Gastroesophageal sphincter (tissue), 3 donors: ENCODE measurements around the gene GPC1.

ENCODE experiments used
- POLR2A ChIP-seq, 2 donors: fragments of 450-650 bp; IDR thresholded peaks; one replicate each; pipeline ENCODE4 v1.6.1; 2017; ENCODE audit warnings: antibody characterized with exemption in 2 of 2, mild to moderate bottlenecking in 2 of 2, moderate library complexity in 1 of 2
- TF ChIP-seq, protein P1 (sequence below), 4 experiments: fragments of 200-600 bp in 2 of 4; fragments of 450-650 bp in 2 of 4; sonication (generic) in 1 of 4; IDR thresholded peaks; one replicate each; pipeline ENCODE4 v1.5.1; 2017 to 2019; ENCODE audit warnings: antibody characterized with exemption in 4 of 4, mild to moderate bottlenecking in 2 of 4, moderate library complexity in 2 of 4

DNA sequence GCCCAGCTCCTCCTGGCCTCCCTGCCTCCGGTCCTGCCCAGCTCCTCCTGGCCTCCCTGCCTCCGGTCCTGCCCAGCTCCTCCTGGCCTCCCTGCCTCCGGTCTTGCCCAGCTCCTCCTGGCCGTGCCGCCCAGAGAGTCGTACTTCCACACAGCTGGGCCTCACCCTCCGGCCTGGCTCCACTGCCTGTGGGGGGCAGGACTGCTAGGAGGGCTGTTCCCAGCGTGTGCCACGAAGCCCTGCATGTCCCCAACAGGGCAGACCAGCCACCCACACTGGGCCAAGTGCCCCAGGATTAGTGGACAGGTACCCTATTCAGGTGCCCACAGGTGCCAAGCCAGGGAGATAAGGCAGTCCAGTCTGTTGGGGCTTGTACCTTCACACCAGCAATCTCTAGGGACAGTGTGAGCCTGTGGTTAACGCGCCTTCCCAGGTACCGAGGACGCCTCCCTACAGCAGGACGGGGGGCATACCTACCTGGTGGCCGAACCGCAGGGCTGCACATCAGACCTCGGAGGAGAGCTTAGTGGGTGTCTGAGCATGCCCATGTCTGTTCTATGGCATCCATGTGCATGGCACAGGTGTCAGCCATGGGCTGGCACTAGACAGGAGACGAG, 5.3 kb downstream of the GPC1 start:
- TF ChIP-seq, protein P1, sequence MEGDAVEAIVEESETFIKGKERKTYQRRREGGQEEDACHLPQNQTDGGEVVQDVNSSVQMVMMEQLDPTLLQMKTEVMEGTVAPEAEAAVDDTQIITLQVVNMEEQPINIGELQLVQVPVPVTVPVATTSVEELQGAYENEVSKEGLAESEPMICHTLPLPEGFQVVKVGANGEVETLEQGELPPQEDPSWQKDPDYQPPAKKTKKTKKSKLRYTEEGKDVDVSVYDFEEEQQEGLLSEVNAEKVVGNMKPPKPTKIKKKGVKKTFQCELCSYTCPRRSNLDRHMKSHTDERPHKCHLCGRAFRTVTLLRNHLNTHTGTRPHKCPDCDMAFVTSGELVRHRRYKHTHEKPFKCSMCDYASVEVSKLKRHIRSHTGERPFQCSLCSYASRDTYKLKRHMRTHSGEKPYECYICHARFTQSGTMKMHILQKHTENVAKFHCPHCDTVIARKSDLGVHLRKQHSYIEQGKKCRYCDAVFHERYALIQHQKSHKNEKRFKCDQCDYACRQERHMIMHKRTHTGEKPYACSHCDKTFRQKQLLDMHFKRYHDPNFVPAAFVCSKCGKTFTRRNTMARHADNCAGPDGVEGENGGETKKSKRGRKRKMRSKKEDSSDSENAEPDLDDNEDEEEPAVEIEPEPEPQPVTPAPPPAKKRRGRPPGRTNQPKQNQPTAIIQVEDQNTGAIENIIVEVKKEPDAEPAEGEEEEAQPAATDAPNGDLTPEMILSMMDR (IDR thresholded peaks at IDR 0.05) = no peak
- TF ChIP-seq POLR2A (IDR thresholded peaks at IDR 0.05) = no peak
